HepG2 (cell line): ENCODE results near the gene PRR11. TPM values are rescaled to one million over a fixed set of nuclear protein-coding genes. Genes with fewer than 3 reads are reported as not detected.

Experiments used
- ATF4 ChIP-seq, 2 experiments: fragments of 450-650 bp in 1 of 2; sonication (generic) in 1 of 2; formaldehyde crosslinking; IDR thresholded peaks; 2 replicates each; pipeline versions ENCODE4 v1.5.0 to v1.8.0; 2020 to 2022; ENCODE audit warnings: mild to moderate bottlenecking in 1 of 2, missing genetic modification reagents in 1 of 2
- CENPT ChIP-seq: sonication (generic); formaldehyde crosslinking; IDR thresholded peaks from 2 replicates; pipeline ENCODE4 v1.8.0; 2022; ENCODE audit warnings: low read depth, mild to moderate bottlenecking, moderate library complexity, missing genetic modification reagents
- CREBL2 ChIP-seq: sonication (generic); formaldehyde crosslinking; IDR thresholded peaks from 2 replicates; pipeline ENCODE4 v1.8.1; 2023; ENCODE audit warnings: missing genetic modification reagents, mild to moderate bottlenecking, borderline replicate concordance
- FLYWCH1 ChIP-seq: sonication (generic); formaldehyde crosslinking; IDR thresholded peaks from 2 replicates; pipeline ENCODE4 v1.8.1; 2023; ENCODE audit warnings: mild to moderate bottlenecking, missing genetic modification reagents
- GLI4 ChIP-seq: sonication (generic); formaldehyde crosslinking; IDR thresholded peaks from 2 replicates; pipeline ENCODE4 v1.5.1; 2020; ENCODE audit warnings: missing genetic modification reagents, mild to moderate bottlenecking, moderate library complexity, borderline replicate concordance
- KAT7 ChIP-seq: IDR thresholded peaks from 2 replicates; pipeline ENCODE4 v1.6.1; 2018; ENCODE audit warnings: borderline replicate concordance, missing compliant biosample characterization
- KLF13 ChIP-seq: sonication (generic); formaldehyde crosslinking; IDR thresholded peaks from 2 replicates; pipeline ENCODE4 v1.4.0; 2020; ENCODE audit warnings: mild to moderate bottlenecking, missing genetic modification reagents
- MEF2D ChIP-seq: sonication (generic); formaldehyde crosslinking; IDR thresholded peaks from 2 replicates; pipeline ENCODE4 v1.5.1; 2020; ENCODE audit warnings: mild to moderate bottlenecking, missing genetic modification reagents
- MYPOP ChIP-seq: sonication (generic); formaldehyde crosslinking; IDR thresholded peaks from 2 replicates; pipeline ENCODE4 v1.8.1; 2023; ENCODE audit warnings: mild to moderate bottlenecking, moderate library complexity, missing genetic modification reagents
- ONECUT2 ChIP-seq: sonication (generic); formaldehyde crosslinking; IDR thresholded peaks from 2 replicates; pipeline ENCODE4 v1.4.0; 2020; ENCODE audit warnings: missing genetic modification reagents
- PCBP1 ChIP-seq: fragments of 200-400 bp; formaldehyde crosslinking; IDR thresholded peaks from 2 replicates; pipeline ENCODE4 v1.6.1; 2017; ENCODE audit warnings: mild to moderate bottlenecking, low read depth, low read length, borderline replicate concordance
- PHF21A ChIP-seq: sonication (generic); formaldehyde crosslinking; IDR thresholded peaks from 2 replicates; pipeline ENCODE4 v1.5.0; 2020; ENCODE audit warnings: mild to moderate bottlenecking, missing genetic modification reagents
- RBAK ChIP-seq: sonication (generic); formaldehyde crosslinking; IDR thresholded peaks from 2 replicates; pipeline ENCODE4 v1.5.1; 2020; ENCODE audit warnings: mild to moderate bottlenecking, missing genetic modification reagents
- SIX1 ChIP-seq: sonication (generic); formaldehyde crosslinking; IDR thresholded peaks from 2 replicates; pipeline ENCODE4 v1.4.0; 2020; ENCODE audit warnings: missing genetic modification reagents, borderline replicate concordance
- SRSF4 ChIP-seq: fragments of 200-400 bp; formaldehyde crosslinking; IDR thresholded peaks from one replicate; pipeline ENCODE4 v1.6.1; 2018; ENCODE audit warnings: mild to moderate bottlenecking, low read depth, low read length, moderate library complexity; ENCODE audit not compliant: poor library complexity, severe bottlenecking
- ZBTB42 ChIP-seq: sonication (generic); formaldehyde crosslinking; IDR thresholded peaks from 2 replicates; pipeline ENCODE4 v1.5.0; 2020; ENCODE audit warnings: mild to moderate bottlenecking, missing genetic modification reagents
- ZKSCAN5 ChIP-seq: sonication (generic); formaldehyde crosslinking; IDR thresholded peaks from 2 replicates; pipeline ENCODE4 v1.5.1; 2020; ENCODE audit warnings: mild to moderate bottlenecking, missing genetic modification reagents
- ZMYM3 ChIP-seq: sonication (generic); formaldehyde crosslinking; IDR thresholded peaks from 2 replicates; pipeline ENCODE4 v1.5.1; 2020; ENCODE audit warnings: mild to moderate bottlenecking, missing genetic modification reagents
- ZNF296 ChIP-seq: sonication (generic); formaldehyde crosslinking; conservative IDR thresholded peaks from 2 replicates; pipeline ENCODE4 v1.5.0; 2020; ENCODE audit warnings: mild to moderate bottlenecking, missing genetic modification reagents
- ZNF337 ChIP-seq: sonication (generic); formaldehyde crosslinking; IDR thresholded peaks from 2 replicates; pipeline ENCODE4 v1.5.1; 2020; ENCODE audit warnings: missing genetic modification reagents, low read depth, mild to moderate bottlenecking, borderline replicate concordance
- ZNF512 ChIP-seq: sonication (generic); formaldehyde crosslinking; IDR thresholded peaks from 2 replicates; pipeline ENCODE4 v1.4.0; 2020; ENCODE audit warnings: mild to moderate bottlenecking, missing genetic modification reagents
- ZNF619 ChIP-seq: sonication (generic); formaldehyde crosslinking; IDR thresholded peaks from 2 replicates; pipeline ENCODE4 v1.4.0; 2020; ENCODE audit warnings: mild to moderate bottlenecking, missing genetic modification reagents
- ZSCAN5A ChIP-seq: sonication (generic); formaldehyde crosslinking; IDR thresholded peaks from 2 replicates; pipeline ENCODE4 v1.8.0; 2022; ENCODE audit warnings: mild to moderate bottlenecking, missing genetic modification reagents, borderline replicate concordance
- polyA plus RNA-seq, 8 experiments: library from polyadenylated mRNA; depleted of rRNA in 3 of 8; stranded (reverse) in 7 of 8; unstranded in 1 of 8; fragments of >200 nt; fragmentation: Illumina TruSeq in 4 of 8; extraction: Trizol in 4 of 8; gene quantifications; 2 replicates each; pipeline versions ENCODE4 v1.2.1 to v1.2.3, GENCODE V29; 2011 to 2016; ENCODE audit warnings: low read depth in 4 of 8, missing spikeins in 1 of 8, mixed read lengths in 1 of 8; ENCODE audit not compliant: insufficient read depth in 1 of 8
- total RNA-seq, 5 experiments: library from RNA; depleted of rRNA; stranded (reverse); fragments of >200 nt; fragmentation: Illumina TruSeq; extraction: Trizol; gene quantifications; 2 replicates each; pipeline ENCODE4 v1.2.3, GENCODE V29; 2016; ENCODE audit warnings: low read depth in 1 of 5

Gene PRR11
- total and polyA plus RNA-seq, 2 of the 13 experiments (the other 11 are each of a cell fraction or from before 2014, with no cell fraction given) = 35.7 to 39.2 TPM

- TF ChIP-seq ZNF512 (CRISPR knock-in tag) (peak; percentile 43; the same call in 1 of the 2 replicates), SIX1 (CRISPR knock-in tag) (peak; percentile 16; the same call in 1 of the 2 replicates), ZNF337 (peak; percentile 23; the same call in 1 of the 2 replicates), ZNF619 (CRISPR knock-in tag) (peak; percentile 99; the same call in 1 of the 2 replicates), ZSCAN5A (peak; percentile 69), SRSF4 (no peak), ATF4 (CRISPR knock-in tag; IDR thresholded peaks at IDR 0.05) (peak in 1 of 2 experiments; percentile 75; a peak in 2 of 4 replicates), MYPOP (peak; percentile 99), KAT7 (CRISPR knock-in tag) (peak; percentile 83; the same call in 1 of the 2 replicates), PHF21A (CRISPR knock-in tag) (peak; percentile 88), CENPT (CRISPR knock-in tag) (no peak), MEF2D (CRISPR knock-in tag) (peak; percentile 16; the same call in 1 of the 2 replicates), FLYWCH1 (CRISPR knock-in tag) (no peak), ZMYM3 (CRISPR knock-in tag) (peak; percentile 54; the same call in 1 of the 2 replicates), RBAK (no peak), ONECUT2 (CRISPR knock-in tag) (peak; percentile 36; the same call in 1 of the 2 replicates), ZKSCAN5 (CRISPR knock-in tag) (no peak), CREBL2 (CRISPR knock-in tag) (peak; percentile 73; the same call in 1 of the 2 replicates), KLF13 (CRISPR knock-in tag) (0 out of 2 replicates have a peak, but pooled peaks have one; percentile 77), GLI4 (CRISPR knock-in tag) (peak; percentile 90), ZNF296 (CRISPR knock-in tag) (0 out of 2 replicates have a peak, but pooled peaks have one; percentile 40), PCBP1 (peak; percentile 86; the same call in 1 of the 2 replicates), ZBTB42 (peak; percentile 90)
These were observed 48.9 kb upstream of the PRR11 start, which contains the start of gene TRIM37 (continued) for GRCh38 chr17:59106463-59107305.
